Activated CD8-positive, alpha-beta memory T cell treated with anti-CD3 and anti-CD28 coated beads for 24 hours (primary cell): ENCODE measurements around the gene LDLRAD4.

Source experiments
- DNase-seq: peaks from one replicate; pipeline ENCODE4 v3.0.0-alpha.2; 2020

LDLRAD4 gene

DNA sequence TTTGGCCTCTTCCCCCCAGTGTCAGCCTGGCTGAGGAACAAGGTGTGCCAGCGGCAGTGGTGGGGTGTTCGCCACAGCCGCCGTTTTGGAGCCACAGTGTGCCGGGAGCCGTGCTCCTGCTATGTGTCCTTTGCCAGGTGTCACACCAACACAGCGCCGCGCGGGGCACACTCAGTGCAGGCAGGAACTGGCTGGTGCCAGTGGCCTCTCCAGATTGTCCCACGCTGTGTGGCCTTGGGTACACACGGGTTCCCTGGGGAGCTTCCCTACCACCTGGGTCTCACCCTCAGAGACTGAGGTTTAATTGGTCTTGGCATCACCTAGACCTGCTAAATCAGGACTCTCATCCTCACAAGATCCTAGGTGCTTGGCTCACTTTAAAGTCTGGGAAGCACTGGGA lies 171.6 kb downstream of the LDLRAD4 start:
- DNase-seq, result no peak

- DNase-seq, result peak; percentile 38
Measured at GRCh38 chr18:13390711-13391110, 172.2 kb downstream of the LDLRAD4 start.

- peak; percentile 49 for DNase-seq
Measured at GRCh38 chr18:13392029-13392750, 173.6 kb downstream of the LDLRAD4 start.

DNA sequence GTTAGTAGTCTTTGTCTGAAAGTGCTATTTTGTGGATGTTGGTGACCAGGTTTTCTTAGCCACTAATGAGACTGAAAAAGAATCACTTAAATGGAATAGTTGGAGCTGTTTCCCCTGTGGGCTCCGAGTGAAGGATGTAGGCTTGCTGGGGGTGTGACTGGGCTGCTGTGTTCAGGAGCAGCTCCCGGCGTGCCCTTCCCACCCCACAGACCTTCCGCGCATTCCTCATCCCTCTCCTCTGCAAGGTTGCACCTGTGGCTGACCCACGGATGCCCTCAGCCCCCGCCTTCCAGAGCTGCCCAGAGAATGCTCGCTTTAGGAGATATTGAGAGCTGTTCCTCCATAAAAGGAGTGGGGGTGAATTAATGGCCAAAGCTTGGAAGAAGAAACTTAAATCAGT lies 174.3 kb downstream of the LDLRAD4 start:
- peak; percentile 37 for DNase-seq

- DNase-seq, result peak; percentile 37
Measured at GRCh38 chr18:13393338-13393737, 174.8 kb downstream of the LDLRAD4 start.

- DNase-seq, result peak; percentile 47
Measured at GRCh38 chr18:13394801-13395200, 176.2 kb downstream of the LDLRAD4 start.

DNA sequence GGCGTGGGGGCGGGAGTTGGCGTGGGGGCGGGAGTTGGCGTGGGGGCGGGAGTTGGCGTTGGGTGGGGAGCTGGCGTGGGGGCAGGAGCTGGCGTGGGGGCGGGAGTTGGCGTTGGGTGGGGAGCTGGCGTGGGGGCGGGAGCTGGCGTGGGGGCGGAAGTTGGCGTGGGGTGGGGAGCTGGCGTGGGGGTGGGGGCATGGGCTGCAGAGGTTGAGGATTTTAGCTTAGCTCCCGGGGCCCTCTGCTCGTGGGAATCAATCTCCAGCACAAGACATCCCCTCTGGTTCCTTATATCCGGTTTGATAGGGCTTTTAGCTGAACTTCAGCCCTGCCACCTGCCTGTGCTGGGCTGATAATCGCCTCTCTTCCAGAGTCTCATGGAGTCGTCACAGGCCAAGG lies 177.0 kb downstream of the LDLRAD4 start:
- peak; percentile 24 for DNase-seq

DNA sequence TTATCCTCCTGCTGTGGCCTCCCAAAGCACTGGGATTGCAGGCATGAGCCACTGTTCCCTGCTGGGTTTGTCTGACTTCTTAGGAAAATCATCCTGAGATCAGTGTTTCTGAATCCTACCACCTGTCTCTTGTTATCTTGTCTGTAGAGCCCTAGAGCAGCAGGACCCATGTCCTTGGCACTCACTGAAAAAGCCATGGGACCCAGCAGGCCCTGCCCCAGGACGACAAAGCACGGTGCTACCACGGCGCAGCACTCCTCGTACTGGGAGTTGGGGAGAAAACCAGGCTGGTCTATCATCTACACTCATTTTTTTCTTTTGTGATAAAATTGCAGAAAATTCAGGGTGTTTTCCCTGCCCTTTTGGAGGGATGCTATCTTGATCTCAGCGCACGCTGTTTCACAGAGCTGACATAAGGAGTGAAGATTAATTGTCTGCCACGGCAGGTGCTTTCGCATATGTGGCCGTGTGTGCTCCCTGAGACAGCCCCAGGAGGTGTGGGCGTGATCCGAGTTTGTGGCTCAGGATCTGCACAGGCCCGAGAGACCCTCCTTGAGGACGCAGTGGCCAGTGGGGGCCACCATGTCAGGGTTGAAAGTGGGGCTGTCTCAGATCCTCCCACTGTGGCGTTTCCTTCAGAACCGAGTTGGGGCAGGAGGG lies 179.1 kb downstream of the LDLRAD4 start:
- peak; percentile 35 for DNase-seq

DNA sequence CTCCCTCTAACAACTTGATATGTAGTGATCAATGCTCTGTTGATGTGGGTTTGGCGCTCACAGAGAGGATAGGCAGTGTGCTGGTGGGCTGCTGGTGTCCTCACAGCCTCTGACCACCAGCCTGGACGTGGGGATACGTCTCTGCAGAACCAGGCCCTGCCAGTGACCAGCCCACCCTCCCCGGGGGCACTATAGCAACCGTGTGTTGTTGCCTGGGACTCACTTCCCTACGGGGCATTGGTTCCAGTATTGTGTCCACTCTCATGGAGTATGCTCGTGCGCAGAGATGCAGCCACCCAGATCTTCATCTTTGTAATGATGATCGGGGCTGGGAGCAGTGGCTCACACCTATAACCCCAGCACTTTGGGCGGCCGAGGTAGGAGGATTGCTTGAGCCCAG lies 180.1 kb downstream of the LDLRAD4 start:
- DNase-seq, result peak; percentile 35

DNA sequence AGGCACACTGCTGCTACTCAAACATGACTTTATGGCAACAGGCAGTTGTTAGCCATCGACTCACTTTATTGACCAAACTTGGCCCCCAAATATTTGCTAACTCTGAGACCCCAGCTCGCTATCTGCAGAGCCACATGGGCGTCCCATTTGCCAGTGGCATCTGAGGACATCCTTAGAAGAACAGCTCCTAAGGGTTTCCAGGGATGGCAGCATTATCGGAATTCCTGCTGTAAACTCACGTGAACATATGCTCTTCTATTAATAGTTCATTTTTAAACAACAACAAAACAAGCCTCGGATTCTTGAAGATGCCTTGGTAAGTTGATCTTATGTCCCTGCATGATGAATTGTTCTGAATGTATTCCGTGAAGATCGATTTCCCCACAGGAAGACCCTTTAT lies 181.0 kb downstream of the LDLRAD4 start:
- DNase-seq, result peak; percentile 13

DNA sequence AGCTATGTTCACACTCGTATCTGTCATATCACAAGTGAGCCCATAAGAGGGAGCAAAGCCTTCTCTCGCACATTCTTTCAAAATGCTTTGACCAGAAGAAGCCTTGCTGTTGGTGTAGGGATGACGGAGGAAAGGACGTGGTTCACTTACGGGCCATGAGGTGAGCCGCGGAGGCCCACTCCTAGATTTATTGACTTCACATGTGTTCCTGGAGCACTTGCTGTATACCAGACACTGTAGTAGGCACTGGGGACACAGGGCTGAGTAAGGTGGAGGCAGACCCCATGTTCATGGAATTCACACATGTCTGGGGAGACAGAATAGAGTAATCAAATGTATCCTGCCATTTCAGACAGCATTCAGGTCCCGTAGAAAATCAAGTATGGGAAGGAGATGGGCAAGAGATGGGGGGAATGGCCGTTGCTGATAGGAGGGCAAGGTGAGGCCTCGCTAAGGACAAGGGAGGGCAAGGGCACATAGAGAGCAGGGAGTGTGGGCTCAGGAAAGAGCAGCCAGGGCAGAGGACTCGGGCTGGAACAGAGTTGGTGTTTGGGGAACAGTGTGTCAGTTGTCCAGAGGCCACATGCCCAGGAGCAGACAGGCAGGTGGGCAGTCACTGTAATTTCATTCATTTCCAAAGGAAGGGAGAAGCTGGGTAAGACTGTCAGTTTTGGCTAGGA lies 182.2 kb downstream of the LDLRAD4 start:
- DNase-seq, result peak; percentile 48

DNA sequence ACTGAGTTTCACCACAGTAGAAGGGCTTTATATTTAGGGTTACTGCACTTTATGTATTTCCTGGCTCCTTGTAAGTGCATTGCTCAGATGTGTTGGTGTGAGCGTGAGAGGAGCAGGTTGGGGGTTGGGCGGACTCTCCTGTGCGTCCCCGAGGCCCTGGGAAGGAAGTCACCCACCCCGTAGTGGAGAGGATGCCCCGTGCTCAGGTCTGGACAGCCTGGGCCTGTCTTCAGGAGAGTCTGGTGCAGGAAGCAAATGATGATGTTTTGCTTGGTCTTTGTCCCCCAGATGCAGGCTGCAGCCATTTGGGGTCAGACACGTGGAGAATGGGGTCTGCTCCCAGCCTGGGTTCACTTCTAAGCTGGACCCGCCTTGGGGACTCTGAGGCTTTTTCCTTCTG lies 182.8 kb downstream of the LDLRAD4 start:
- peak; percentile 58 for DNase-seq

GRCh38 chr18:13401826-13402225 lies 183.3 kb downstream of the LDLRAD4 start:
- peak; percentile 3 for DNase-seq

GRCh38 chr18:13403786-13404549 lies 185.4 kb downstream of the LDLRAD4 start:
- DNase-seq, result peak; percentile 47

- peak; percentile 28 for DNase-seq
Measured at GRCh38 chr18:13405305-13406038, 186.9 kb downstream of the LDLRAD4 start.

DNA sequence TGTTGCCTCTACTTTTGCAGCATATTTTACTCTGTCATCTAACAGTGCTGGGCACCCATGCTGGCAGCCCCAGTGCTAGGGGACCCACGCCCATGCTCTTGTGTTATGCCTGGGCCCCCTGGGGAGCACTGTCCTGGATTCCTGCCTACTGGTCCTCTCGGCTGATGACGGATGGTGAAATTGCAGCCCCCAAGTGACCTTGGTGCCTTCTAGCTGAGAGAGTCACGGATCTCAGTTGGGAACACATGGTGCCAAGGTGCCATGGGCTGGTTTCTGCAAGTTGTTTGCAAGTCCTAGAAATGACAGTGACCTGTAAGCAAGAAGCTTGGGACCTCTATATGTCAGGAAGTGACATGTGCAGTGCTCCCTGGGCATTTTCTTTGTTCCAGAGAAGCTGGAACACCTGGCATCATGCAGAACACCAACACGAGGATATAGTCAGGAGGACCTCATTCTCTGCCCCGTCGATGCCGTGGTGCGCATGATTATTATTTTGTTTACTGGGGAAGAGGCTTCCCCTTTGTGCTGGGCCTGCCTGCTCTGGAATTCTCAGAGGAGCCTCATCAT lies 187.6 kb downstream of the LDLRAD4 start:
- DNase-seq, result peak; percentile 37

DNA sequence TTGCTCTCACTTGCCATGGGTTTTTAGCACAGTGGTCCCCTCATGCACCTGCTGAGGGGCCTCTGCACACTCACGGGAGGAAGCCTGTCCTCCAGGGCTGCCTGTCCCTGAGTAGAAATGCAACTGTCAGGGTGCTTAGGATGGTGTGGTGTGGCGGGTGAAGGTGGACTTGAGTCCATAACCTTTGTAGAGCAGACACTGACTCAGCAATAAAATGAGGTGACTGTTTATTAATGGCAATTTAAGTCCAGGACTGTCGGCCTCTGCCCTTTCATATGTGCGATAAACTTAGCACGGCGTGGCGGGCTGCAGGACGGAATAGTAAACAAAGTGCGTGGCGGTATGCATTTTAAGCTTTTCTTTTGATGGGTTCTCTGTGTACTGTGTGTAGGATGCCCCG lies 188.2 kb downstream of the LDLRAD4 start:
- DNase-seq, result peak; percentile 30

- DNase-seq, result peak; percentile 24
Measured at GRCh38 chr18:13407484-13407883, 188.9 kb downstream of the LDLRAD4 start.

- peak; percentile 45 for DNase-seq
Measured at GRCh38 chr18:13409026-13409425, 190.5 kb downstream of the LDLRAD4 start.

GRCh38 chr18:13409997-13410396 lies 191.4 kb downstream of the LDLRAD4 start:
- DNase-seq, result peak; percentile 30

DNA sequence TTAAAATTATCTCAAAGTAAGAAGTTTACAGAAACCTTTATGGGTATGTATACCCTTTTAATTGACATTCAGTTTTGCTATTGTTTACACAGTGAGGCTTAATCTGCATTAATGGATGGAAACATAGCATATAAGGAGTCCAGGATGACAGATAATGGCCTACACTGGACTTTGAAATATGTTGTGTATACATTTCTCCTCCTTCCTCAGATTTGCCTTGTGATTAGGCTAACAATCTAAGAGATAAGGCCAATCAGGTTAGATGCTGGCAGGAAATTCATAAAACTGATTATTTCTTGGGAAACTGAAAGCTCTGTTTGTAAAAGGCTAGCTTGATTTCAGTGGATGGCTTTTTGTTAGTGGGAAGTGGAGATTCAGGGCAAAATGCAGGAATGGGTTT lies 191.9 kb downstream of the LDLRAD4 start:
- no peak for DNase-seq

DNA sequence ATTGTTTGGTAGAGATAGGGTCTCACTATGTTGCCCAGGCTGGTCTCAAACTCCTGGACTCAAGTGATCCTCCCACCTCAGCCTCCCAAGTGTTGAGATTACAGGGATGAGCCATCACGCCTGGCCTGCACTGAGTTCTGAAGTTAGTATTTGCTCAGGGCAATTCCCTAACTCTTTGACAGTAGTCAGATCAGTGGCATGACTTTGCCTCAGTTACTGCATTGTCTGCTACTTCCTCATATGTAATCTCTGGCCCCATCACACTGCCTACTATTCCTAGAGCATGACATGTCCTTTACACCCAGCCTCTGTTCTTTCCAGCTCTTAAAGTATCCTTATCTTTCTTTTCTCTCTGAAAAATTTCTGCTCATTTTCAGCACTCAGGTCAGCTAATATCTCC lies 193.5 kb downstream of the LDLRAD4 start:
- DNase-seq, result peak; percentile 19
